NCI-H146 treated with DMSO at 0.1 percent for 48 hours (cell line): ENCODE measurements around the gene ADCY1.

Experiments
- DNase-seq: peaks from one replicate; lab custom pipeline; 2025; ENCODE audit not compliant: unreplicated experiment; lab: John Stamatoyannopoulos, UW

Gene ADCY1

GRCh38 chr7:45689011-45689796, 115.0 kb downstream of the ADCY1 start:
- no peak for DNase-seq

- DNase-seq: no peak
Observed at GRCh38 chr7:45689797-45690761, 115.9 kb downstream of the ADCY1 start.

- DNase-seq: no peak
Observed at GRCh38 chr7:45690762-45691150, 116.6 kb downstream of the ADCY1 start.

GRCh38 chr7:45691155-45691656, 117.0 kb downstream of the ADCY1 start:
- DNase-seq: no peak

GRCh38 chr7:45692031-45692430, 117.9 kb downstream of the ADCY1 start:
- no peak for DNase-seq

- no peak for DNase-seq
Observed at GRCh38 chr7:45695249-45695995, 121.3 kb downstream of the ADCY1 start.

- DNase-seq: no peak
Observed at GRCh38 chr7:45696476-45696875, 122.3 kb downstream of the ADCY1 start.

GRCh38 chr7:45697576-45698136, 123.5 kb downstream of the ADCY1 start:
- no peak for DNase-seq

GRCh38 chr7:45698303-45699014, 124.3 kb downstream of the ADCY1 start:
- DNase-seq: no peak

- DNase-seq: no peak
Observed at GRCh38 chr7:45699015-45699309, 124.8 kb downstream of the ADCY1 start.

GRCh38 chr7:45699726-45700390, 125.7 kb downstream of the ADCY1 start:
- DNase-seq: no peak

- no peak for DNase-seq
Observed at GRCh38 chr7:45700556-45700955, 126.4 kb downstream of the ADCY1 start.

- DNase-seq: no peak
Observed at GRCh38 chr7:45701701-45702510, 127.7 kb downstream of the ADCY1 start.

- DNase-seq: no peak
Observed at GRCh38 chr7:45702751-45703150, 128.6 kb downstream of the ADCY1 start.

GRCh38 chr7:45703373-45703821, 129.2 kb downstream of the ADCY1 start:
- DNase-seq: no peak

GRCh38 chr7:45703911-45704682, 129.9 kb downstream of the ADCY1 start:
- DNase-seq: no peak

- no peak for DNase-seq
Observed at GRCh38 chr7:45704683-45705016, 130.5 kb downstream of the ADCY1 start.
